Measurements from ENCODE around the gene ZCCHC17.

ZCCHC17 gene

DNA sequence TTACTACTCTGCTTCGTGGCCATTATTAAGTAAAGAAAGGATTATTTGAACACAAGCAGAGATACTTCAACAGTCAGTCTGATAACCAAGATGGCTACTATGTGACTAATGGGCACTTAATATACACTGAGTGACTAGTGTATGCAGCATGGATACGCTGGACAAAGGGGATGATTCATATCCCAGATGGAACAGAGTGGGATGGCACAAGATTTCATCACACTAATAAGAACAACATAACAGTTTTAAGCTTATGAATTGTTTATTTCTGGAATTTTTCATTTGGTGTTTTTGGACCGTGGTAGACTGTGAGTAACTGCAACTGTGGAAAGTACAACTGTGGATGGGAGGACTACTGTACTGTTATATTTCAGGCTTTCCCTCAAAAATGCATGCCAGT lies 9.4 kb downstream of the ZCCHC17 start:
- DNase-seq, result no peak

DNA sequence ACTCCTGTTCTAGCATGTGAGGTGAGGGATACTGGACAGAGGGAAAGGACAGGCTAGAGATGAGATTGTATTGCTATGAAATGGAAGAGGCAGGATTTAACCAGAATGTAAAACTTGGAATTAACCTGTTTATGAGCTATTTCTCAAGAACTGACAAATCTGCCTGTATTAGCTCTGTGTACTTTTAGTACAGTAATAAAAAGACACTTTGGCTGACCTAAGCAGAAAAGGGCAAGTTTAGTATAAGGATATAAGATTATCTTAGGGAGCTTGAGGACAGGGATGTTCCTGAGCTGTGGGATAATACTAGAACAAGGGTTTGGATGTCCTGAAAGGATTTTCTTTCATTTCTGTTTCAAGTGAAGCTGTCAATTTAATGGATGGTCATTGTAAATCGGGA lies 11.2 kb downstream of the ZCCHC17 start:
- no peak for DNase-seq

DNA sequence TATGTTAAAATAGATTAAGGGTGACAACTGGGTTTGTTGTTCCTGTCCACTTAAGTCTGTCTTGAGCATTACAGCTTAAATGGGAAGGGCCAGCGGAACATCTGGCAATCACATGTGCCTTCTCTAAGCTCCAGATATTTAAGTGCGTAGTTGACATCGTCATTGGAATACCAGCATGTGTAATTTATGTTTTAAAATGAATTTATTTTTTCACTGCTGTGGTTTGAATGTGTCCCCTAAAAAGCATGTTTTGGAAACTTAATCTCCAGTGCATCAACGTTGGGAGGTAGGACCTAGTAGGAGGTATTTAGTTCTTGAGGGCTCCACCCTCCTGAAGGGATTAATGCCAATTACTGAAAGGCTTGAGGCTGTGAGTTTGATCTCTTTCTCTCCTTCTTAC lies 13.4 kb downstream of the ZCCHC17 start:
- no peak for DNase-seq

DNA sequence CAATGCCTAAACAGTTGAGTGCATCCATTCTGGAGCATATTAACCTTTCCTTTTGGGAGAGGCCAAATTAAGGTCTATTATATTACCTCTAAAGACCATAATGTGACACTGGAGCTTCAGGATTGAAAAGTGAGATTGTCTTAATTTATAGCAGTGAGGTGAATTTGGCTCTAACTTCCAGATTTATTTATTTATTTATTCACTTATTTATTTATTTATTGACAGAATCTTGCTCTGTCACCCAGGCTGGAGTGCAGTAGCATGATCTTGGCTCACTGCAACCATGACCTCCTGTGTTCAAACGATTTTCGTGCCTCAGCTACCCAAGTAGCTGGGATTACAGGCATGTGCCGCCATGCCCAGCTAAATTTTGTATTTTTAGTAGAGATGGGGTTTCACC lies 19.1 kb downstream of the ZCCHC17 start:
- no peak for DNase-seq

DNA sequence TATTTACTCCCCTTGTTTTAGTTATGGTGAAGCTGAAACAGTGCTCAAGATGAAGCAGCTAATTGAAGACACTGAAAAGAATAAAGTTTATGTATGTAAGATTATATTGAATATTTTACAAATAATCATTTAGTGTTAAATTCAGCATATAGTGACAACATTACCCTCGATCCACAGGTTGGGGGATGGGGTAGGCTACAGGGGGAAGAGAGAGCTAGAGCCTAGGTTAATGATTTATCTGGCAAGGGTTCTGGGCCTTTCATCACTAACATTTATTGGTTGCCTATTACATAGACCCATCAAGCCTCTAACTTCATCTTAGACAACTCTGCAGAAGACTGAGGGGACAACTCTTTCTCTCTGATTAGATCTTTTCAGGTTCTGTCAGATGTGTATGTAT lies 21.3 kb downstream of the ZCCHC17 start:
- DNase-seq, result no peak

DNA sequence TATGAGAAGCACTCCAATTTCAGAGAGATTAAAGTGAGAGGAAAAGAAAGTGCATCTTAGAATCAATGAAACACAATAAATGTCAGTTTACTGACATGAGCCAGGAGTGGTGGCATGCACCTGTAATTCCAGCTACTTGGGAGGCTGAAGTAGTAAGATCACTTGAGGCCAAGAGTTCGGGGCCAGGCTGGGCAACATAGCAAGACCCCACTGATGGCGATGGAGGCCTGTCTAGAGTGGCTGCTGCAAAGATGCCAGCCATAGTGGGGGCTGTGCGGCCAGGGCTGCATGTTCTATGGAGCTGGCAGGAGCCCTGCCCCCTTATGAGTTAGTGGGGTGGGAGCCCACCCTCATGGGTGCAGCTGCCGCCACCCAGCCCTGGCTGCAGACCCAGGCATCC lies 27.3 kb downstream of the ZCCHC17 start:
- no peak for DNase-seq

DNA sequence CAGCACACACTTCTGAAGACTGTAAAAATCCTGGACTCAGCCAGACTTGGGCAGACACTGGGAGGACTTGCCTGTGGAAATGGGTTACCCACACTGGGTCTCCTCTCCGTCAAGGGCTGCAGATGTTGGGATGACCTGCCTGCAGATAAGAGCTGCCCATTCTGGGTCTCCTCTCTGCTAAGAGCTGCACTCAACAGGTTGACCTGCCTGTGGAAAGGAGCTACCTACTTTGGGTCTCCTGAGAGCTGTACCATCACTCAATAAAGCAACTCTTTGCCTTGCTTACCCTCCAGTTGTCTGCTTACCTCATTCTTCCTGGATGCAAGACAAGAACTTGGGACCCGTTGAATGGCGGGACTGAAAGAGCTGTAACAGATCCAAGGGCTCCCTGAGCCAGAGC lies 28.2 kb downstream of the ZCCHC17 start:
- DNase-seq, result no peak

DNA sequence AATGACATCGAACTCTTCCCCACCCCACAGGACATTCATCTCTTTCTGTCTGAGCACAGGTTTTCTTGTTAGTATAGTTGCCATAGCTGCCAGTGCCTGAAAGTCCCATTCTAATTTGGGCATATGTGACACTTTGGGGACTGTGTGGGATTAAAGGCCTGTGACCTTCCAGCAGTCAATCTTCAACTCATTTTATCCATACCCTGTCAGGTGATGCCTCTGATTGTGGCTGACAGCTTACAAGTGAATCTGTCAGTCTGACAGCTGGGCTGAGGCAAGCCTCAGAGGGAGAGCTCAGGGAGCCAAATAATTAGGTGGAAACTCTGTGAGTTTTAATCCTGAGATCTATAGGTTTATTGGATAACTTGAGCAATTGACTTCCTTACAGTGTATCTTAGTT lies 29.6 kb downstream of the ZCCHC17 start:
- DNase-seq, result no peak

DNA sequence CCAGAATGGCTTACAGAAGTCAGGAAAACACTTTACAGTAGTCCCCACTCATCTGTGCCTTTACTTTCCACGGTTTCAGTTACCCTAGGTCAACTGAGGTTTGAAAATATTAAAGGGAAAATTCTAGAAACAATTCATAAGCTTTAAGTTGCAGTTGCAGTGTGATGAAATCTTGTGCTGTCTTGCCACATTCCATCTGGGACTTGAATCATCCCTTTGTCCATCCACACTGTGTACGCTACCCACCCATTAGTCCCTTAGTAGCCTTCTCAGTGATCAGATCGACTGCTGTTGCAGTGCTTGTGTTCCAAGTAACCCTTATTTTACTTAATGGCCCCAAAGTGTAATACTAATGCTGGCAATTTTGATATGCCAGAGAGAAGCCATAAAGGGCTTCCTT lies 30.5 kb downstream of the ZCCHC17 start:
- DNase-seq, result no peak

DNA sequence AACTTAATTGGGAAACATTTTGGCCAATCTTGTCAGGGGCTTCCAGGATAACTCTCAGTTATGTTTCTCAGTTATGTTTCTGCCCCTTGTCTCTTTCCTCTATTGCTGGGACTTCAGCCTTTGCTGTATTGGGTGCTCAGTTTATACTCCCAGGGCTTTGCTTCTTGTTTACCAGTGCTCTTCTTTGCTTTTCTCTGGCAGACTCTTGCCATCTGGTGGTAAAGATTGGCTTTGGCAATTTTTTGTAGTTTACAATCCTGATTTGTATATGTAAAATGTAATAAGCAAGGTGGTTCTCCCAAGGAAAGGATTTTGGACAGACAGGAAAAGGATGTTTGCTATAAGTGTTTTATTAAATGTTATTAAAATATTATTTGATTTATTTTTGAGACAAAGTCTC lies 38.2 kb downstream of the ZCCHC17 start:
- DNase-seq, result peak in 2 of 14 donors; percentile 16 to 72

DNA sequence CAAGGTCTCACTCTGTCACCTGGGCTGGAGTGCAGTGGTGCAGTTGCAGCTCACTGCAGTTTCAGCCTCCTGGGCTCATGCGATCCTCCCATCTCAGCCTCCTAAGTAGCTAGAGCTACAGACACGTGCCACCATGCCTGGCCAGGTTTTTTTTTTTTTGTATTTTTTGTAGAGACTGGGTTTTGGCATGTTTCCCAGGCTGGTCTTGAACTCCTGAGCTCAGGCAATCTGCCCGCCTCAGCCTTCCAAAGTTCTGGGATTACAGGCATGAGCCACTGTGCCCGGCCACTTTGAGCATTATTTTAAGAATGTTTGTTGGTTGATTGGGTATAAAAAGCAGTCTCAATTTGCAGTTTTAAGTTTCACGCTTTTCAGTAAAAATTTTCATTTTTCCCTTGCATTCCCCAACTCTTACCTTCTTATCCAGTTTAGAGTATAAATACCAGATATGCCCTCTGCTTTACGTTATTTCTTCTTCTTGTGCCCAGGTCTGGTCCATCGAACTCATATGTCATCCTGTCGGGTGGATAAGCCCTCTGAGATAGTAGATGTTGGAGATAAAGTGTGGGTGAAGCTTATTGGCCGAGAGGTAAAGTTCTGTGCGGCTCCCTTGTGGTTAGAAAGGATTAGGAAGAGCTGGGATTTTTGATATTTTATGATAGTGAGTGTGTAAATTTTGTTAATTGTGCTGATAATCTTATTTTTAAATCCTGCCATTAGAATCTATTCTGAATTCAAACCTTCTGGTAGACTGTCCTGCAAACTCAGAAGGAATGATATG lies 40.0 kb downstream of the ZCCHC17 start:
- no peak for DNase-seq

DNA sequence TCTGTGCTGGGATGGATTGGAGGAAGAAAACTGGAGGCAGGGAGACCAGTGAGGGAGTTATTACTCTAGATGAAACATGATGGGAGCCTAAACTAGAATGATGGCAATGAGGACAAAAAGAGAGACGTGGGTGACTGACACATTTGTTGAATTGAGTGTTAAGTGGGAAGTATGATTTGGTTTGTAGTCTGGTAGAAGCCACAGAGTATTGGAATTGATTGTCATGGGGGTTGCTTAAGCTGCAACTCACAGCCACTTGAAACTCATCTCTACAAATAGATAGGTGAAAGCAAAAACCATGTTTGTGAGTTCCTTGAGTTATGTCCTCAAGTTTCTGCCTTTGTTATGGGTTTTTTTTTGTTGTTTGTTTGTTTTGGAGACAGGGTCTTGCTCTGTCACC lies 47.7 kb downstream of the ZCCHC17 start:
- no peak for DNase-seq

DNA sequence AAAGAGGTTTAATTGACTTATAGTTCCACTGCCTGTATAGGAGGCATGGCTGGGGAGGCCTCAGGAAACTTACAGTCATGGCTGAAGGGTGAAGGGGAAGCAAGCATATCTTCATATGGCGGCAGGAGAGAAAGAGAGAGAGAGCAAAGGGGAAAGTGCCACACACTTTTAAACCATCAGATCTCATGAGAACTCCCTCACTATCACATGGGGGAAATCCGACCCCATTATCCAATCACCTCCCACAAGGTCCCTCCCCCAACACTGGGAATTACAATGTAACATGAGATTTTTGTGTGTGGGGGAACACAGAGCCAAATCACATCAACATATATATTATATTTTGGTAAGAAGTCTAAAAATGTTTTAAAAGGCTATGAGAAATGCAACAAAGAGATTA lies 48.8 kb downstream of the ZCCHC17 start:
- DNase-seq, result no peak

DNA sequence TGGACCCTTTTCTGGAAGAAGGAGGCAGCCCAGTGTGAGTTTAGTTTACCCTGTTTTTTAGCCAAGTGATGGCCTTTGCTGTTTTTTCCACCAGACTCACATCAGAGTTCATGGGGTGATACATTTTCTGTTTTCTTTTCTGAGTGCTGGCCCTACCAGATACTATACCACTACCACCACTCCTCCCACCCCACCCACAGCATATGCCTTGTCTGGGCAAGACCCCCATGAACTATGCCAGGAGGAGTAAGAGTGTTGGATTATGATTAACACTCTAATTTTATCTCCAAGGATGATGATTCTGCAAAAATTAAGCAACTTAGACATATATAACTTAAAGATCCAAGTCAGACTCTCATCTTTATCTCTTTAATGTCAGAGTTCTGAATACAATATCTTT lies 50.0 kb downstream of the ZCCHC17 start:
- no peak for DNase-seq

DNA sequence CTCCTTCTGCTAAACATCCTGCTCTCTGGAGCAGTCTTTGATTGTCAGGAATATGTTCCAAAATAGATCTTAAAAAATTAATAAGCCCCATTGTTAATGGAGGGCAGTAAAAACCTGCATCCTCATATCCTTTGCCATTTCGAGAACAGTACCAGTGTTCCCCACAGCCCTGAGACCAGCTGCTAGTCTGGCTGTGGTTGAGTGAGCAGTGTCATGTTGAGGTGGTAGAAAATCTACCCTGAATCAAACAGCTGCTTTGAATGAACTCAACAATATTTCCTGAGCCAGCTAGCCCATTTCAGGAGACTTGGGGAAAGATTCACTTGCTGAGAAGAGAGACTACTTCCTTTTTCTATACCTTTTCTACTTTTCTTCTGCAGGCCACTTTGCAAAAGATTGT lies 51.6 kb downstream of the ZCCHC17 start:
- no peak for DNase-seq

DNA sequence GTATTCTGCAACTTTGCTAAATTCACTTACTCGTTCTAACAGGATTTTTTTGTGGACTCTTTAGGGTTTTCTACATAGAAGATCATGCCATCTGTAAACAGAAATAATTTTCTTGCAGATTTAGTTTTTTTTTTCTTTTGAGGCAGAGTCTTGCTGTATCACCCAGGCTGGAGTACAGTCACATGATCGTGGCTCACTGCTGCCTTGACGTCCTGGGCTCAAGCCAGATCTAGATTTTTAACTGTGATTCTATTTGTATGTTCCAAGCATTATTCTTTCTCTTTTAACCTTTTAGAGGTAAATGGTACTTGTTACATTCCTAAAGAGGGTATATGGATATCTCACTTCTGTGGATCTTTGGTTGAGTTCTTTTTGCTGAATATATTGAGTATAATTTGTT lies 57.5 kb downstream of the ZCCHC17 start:
- DNase-seq, result peak in 1 of 14 donors; percentile 12

DNA sequence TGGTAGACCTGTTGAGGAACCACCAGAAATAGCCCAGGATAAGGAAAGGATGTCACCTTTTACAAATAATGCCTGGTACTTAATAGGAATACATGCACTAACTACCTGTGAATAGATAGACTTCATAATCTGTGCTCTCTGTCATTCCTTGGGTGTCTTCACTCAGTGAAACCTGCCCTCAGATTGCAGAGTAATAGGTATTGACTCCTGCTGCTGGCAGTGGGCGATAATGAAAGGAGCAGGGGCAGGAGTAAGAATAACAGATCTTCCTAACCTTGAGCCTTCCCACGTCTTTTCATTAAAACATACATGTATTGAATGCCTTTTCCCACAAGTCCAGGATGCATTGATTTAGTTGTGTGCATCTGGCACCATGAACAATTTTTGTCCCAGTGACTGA lies 59.6 kb downstream of the ZCCHC17 start:
- no peak for DNase-seq

DNA sequence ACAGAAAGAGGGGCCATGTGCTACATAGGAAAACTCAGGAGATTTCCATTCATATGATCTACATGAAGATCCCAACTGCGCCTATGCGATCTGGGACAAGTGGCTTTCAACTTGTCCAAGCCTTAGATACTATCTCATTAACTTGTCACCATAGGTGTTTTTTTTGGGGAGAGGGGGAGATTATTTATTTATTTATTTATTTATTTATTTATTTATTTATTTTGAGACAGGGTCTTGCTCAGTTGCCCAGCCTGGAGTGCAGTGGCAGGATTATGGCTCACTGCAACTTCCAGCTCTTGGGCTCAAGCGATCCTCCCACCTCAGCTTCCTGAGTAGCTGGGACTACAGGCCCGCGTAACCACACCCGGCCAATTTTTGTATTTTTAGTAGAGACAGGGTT lies 64.8 kb downstream of the ZCCHC17 start:
- no peak for DNase-seq

DNA sequence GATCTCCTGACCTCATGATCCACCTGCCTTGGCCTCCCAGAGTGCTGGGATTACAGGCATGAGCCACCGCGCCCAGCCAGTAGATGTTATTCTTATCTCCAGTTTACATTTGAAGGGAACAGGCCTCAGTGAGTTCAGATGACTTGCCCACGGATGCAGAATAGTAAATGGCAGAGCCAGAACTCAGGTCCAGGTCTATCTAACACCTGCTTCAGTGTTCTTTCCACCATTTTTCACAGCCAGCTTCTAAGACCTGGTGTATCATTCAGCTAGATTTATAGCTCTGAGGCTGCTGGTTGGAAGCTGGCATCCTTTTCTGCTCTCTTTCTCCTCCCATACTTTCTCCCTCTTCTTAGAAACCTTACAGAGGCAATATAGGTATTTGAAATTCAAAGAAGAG lies 65.2 kb downstream of the ZCCHC17 start:
- no peak for DNase-seq

DNA sequence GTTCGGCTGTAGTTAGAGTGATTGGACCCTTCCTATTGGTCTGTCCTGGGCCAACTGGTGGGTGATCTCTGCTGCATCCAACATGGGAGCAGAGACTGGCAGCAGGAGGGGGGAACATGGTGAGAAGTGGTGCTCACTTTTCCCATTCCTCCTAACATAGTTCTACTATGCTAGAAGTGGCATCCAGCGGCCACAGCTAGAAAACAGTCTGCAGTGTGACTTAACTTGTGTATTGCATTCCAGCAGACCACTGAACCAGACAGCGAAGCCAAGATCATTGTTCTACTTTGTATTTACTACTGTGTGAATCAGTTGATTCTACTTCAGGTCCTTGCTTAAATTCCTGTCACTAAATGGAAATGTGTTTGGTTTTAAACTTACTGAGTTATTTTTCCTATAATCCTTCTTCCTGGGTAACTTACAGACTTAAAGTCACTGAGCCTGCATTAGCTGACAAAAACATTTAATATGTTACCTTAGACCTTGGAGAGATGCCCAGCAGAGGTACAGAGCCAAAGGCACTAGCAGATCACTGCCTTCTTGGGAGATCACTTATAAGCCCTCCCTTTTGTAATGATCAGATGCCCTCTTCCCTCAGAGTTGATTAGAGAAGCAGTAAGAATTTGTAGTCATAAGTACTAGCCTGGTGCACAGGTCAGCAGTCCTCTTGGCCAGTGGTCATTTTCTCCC lies 67.9 kb downstream of the ZCCHC17 start:
- DNase-seq, result no peak

DNA sequence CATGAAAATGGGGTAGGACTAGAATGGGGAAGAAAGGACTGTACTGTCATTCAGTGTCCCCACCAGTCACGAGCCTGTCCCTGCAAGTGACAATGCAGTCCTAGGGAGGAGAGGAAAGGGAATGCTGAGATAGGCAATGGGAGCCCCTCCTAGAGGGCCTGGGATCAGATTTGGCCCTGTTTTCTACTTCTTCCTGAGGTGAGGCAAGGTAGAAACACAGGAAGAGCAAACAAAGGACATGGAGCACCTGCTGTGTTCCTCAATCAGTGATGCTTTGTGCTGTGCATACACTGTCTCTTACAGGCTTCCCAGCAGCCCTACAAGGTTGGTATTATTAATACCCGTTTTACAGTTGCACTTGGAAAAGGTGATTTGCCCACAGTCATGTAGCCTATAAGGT lies 70.0 kb downstream of the ZCCHC17 start:
- DNase-seq, result no peak

DNA sequence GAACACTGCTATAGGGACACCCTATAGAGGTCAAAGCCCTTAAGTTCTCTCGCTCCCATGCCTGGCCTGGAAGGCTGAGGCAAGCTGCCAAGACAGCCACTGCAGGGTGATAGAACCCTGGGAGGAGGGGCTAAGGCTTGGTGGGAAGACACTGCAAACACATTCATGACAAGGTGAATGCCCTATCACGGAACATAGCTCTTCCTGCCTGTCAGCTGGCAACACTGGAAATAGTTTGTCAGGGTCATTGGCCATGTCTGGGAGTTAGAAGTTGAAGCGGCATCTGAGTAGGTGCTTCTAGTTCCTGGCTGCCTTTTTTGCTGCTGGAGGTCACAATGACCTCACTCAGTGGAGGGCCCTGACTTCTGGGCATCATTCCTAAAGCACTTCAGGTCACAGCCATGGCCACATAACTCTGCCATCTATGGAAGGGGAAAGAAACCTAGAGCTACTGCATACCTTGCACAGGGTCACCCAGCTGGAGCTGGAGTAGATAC lies 71.8 kb downstream of the ZCCHC17 start:
- DNase-seq, result no peak

DNA sequence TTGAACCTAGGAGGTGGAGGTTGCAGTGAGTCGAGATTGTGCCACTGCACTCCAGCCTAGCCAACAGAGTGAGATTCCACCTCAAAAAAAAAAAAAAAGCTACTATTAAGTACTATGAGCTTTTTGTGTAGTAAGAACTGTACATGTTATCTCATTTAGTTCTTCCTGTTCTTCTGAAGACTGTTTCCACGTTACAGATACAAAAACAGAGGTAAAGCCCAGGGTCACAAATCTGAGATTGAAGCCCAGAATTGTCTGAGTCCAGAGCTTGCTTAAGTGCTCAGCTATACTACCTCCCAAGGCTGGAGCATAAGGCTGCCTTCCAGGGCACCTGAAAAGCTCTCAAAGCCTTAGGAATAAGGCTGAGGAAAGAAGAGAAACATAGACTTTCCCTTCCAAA lies 73.2 kb downstream of the ZCCHC17 start:
- DNase-seq, result no peak

DNA sequence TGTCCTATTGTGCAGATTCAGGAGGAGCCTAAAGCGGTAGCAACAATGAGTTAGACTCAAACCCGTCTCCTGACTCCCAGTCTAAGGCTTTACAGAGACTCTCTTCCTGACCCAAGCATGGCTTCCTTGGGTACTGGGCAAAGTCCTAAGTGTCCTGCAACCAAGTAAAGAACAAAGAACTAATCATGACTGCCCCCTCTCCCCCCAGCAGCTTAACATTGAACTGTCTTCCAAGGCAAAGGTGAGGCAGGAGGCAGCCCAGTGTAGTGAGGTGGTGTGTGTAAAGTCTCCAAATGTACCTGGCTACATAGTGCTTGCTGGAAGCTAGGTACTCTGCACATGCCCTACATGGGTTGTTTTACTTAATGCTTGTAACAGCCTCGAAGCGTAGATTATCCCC lies 73.7 kb downstream of the ZCCHC17 start:
- DNase-seq, result no peak
